ENCODE data around the gene PACRG.

- TF ChIP-seq POLR2AphosphoS5 (IDR thresholded peaks at IDR 0.05; ENCODE audit: low read depth, low read length), result no peak
- no peak for TF ChIP-seq POLR2A (IDR thresholded peaks at IDR 0.05; ENCODE audit: low read depth, low read length)
- no peak for TF ChIP-seq TAF1 (IDR thresholded peaks at IDR 0.05; ENCODE audit: low read depth, low read length)
- TF ChIP-seq PAX5 (IDR thresholded peaks at IDR 0.05; ENCODE audit: insufficient read depth, low read length, severe bottlenecking), result no peak
Observed at GRCh38 chr6:163087981-163088380, 360.2 kb downstream of the PACRG start.

Measured in GM12891 (cell line).